GM18868 (cell line): ENCODE results near the gene PTPRE.
A peak's percentile ranks its signal among the peaks of the same experiment; 100 is the strongest.

Experiments used
- ATAC-seq: cut with Tn5 transposase; IDR thresholded peaks from one replicate; pipeline ENCODE4 v1.9.1; 2021; ENCODE audit warnings: mild to moderate bottlenecking, moderate library complexity; ENCODE audit not compliant: unreplicated experiment

PTPRE gene

GRCh38 chr10:128056303-128057050, 149.6 kb downstream of the PTPRE start:
- ATAC-seq = no peak

GRCh38 chr10:128058106-128058749, 151.3 kb downstream of the PTPRE start:
- ATAC-seq = no peak

- ATAC-seq = no peak
Measured at GRCh38 chr10:128058750-128059134, 151.8 kb downstream of the PTPRE start.

DNA sequence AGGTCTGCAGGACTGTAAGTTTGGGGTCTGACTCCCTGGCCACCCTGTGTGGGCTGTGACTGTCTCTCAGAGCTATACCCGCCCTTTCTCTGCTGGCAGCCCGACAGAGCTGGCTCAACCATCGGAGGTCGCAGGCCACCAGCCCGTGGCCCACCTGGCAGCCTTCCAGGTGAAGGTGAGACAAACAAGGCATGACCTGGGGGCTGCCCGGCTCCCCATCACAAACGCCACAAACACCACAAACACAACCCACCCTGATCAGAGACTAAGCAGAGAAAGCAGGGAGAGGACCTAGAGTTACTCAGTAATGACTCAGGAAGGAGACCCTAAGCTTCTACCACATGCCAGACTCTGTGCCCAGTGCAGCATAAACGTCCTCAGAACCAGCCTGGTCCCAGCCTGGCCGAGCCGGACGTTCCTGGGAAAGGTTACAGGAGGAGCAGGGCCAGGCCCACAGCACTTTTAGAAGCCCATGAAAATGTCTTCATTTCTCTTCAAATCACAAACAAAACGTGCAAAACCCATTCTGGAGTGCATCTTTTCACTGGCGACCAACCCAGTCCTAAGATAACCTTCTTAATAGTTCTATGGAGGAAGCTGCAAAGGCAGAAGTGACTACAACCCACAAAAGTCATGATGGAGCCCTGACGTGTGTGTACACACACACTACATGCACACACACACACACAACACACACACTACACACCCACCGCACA, 152.5 kb downstream of the PTPRE start:
- no peak for ATAC-seq

DNA sequence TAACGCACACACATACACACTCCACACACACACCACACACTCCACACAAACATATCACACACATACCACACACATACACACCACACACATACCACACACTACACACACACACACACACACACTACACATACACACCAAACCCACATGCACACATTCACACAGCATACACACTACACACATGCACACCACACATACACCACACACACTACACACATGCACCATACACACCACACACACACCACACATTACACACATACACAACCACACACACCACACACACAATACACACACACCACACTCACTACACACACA, 153.0 kb downstream of the PTPRE start:
- ATAC-seq = no peak

- no peak for ATAC-seq
Measured at GRCh38 chr10:128060341-128061250, 153.7 kb downstream of the PTPRE start.

DNA sequence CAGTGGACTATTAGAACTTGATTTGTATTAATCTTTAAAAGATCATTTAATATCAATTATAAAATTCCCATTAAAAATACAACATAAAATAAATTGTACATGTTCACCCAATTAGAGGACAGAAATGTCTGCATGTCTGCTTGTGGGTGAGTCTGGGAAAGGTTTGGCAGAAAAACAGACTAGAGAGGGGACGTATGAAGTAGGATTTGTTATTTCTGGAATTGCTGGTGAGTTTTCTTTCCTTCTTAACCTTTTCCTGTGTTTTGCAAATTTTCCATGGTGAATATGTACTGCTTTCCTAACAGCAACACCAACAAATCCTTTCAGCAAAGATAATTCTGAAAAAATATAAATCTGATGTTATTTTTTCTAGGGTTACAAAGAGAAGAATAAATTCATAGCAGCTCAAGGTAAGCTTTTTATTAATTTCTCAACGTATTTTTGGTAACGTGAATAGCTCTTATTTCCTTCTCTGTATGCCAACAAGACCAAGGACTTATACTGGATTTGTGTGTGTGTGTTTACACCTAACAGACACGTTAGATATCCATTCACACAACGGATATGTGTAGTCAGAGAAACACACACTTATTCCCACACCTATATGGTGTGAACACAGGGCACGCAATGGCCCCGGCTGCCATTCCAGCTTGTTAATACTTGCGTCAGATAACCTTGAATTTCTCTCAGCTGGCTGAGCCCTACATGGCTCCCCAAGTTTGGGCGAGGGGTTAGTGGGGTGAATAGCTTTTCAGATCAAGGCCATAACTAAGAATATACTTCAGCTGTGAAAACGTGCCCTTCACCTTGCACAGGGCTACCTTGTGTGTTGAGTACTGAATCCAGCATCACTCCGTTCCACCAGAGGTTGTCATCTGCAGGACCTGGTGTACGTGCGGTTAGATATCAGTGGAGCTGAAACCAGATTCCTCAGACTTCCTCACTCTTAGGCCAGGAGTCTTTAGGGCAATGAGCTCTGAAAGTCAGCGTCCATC, 154.7 kb downstream of the PTPRE start:
- ATAC-seq = no peak

GRCh38 chr10:128062331-128062880, 155.5 kb downstream of the PTPRE start:
- no peak for ATAC-seq

- ATAC-seq = peak; percentile 40
Measured at GRCh38 chr10:128062881-128063563, 156.1 kb downstream of the PTPRE start.

DNA sequence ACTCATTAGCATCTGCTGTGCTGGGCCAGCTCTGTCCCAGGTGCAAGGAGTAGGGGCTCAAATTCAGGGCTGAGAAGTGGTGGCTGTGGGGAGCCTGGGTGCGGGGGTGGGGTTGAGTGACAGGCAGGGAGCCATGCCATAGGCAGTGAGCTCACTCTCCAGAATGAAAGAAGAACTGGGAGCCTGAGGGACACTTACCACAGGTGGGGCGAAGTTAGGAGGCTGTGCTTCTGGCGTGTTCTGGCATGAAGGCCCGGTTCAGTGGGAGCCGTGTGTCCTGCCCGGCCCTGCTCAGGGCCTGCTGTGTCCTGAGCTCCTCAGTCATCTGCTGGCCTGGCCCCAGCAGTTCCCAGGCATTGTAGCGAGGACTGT, 156.8 kb downstream of the PTPRE start:
- ATAC-seq = peak; percentile 29

DNA sequence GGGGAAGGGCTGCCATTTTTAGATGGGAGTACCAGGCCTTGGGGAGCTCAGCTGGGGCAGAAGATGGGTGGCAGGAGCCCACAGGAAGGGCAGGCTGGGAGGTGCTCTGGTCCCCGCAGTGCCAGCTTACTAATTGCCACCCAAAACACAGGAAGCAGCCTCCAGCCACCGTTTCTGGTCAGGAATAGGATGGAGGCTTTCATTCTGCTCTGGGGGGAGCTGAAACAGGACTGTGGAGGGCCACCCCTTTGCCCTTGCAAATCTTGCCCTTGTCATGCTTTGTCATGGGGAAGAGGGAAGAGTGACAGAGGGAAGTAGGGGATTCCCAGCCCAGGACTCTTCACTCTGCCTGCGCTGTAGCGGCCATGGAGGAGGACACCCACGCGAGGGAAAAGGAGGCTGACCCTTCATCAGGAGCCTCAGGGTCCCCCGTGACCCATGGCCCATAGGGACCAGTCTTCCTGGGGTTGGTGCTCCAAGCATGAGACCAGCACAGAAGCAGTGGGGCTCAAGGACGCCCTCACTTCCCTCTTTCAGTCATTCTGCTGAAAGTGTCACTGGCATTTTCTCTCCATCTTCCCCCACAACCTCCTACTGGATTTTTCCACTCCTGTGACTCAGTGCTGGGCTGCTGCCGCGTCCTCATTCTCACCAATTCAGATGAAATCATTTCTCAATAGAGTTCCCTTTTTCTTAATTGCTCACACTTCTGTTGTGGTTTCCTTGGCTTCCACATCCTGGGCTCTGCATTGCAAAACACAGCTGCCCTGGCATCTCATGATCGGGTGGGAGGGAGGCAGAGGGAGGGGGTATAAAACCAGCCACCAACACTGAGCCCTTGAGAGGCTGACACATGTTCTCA, 157.4 kb downstream of the PTPRE start:
- peak; percentile 70 for ATAC-seq

GRCh38 chr10:128064970-128065580, 158.2 kb downstream of the PTPRE start:
- ATAC-seq = no peak

DNA sequence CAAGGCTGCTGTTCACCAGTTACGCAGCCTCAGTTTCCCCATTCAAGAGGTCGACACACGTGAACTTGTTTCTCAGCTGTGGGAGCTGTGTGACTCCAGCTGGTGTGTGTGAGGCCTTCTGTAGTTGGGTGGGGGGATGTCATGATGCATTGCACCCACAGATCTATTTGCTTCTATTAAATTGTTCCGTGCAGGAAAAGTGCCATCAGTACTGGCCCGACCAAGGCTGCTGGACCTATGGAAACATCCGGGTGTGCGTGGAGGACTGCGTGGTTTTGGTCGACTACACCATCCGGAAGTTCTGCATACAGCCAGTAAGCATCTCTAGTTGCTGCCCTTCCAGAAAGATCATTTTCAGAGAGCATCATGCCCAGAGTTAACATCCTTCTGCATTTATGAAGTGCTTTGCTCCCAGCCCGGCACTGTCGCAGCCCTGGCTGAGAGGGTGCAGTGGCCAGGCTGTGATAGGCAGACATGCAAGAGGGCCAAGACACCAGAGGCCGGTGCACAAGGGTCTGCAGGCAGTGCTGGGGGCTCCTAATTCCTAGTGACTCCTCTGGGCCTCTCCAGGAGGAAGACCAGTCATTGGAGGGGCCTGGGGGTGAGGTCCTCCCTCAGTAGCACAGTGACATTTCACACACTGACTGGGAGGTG, 159.1 kb downstream of the PTPRE start:
- ATAC-seq = no peak

DNA sequence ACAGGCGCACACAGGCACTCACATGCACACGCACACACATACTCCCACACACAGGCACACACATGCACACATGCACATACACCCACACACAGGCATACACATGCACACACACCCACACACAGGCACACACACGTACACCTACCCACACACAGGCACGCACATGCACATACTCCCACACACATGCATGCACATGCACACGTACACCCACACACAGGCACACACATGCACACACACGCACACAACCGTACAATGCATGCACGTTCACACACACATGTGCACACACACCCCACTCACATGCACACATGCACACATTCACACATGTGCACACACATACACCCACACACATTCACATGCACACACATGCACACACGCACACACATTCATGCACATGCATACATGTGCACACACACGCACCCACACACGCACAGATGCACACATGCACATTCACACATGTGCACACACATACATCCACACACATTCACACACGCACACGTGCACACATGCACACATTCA, 160.0 kb downstream of the PTPRE start:
- no peak for ATAC-seq

- no peak for ATAC-seq
Measured at GRCh38 chr10:128067691-128068397, 160.9 kb downstream of the PTPRE start.
